GM23338 (cell line): ENCODE measurements around the gene ZXDC.

Experiments used
- CTCF ChIP-seq, 2 experiments: fragments of 200-600 bp in 1 of 2; sonication (generic) in 1 of 2; conservative IDR thresholded peaks; 2 replicates each; pipeline versions ENCODE4 v1.5.1 to v1.6.1; 2016 to 2017; ENCODE audit warnings: antibody characterized with exemption in 2 of 2, low read depth in 2 of 2, mild to moderate bottlenecking in 2 of 2, moderate library complexity in 1 of 2
- ETS1 ChIP-seq: IDR thresholded peaks from 2 replicates; pipeline ENCODE4 v1.6.1; 2016; ENCODE audit warnings: antibody characterized with exemption
- EZH2 ChIP-seq: fragments of 200-600 bp; sonication (generic); IDR thresholded peaks from one replicate; pipeline ENCODE4 v1.8.0; 2017; ENCODE audit warnings: antibody characterized with exemption, mild to moderate bottlenecking, low read depth; ENCODE audit not compliant: unreplicated experiment
- EZH2phosphoT487 ChIP-seq: fragments of 200-600 bp; sonication (generic); IDR thresholded peaks from one replicate; pipeline ENCODE4 v1.8.1; 2018; ENCODE audit warnings: antibody characterized with exemption; ENCODE audit not compliant: unreplicated experiment
- JUNB ChIP-seq: IDR thresholded peaks from one replicate; pipeline ENCODE4 v1.6.1; 2016; ENCODE audit warnings: antibody characterized with exemption; ENCODE audit not compliant: unreplicated experiment
- NANOG ChIP-seq: IDR thresholded peaks from 2 replicates; pipeline ENCODE4 v1.6.1; 2016; ENCODE audit warnings: antibody characterized with exemption, borderline replicate concordance
- POLR2AphosphoS5 ChIP-seq: IDR thresholded peaks from 2 replicates; pipeline ENCODE4 v1.6.1; 2016; ENCODE audit warnings: antibody characterized with exemption, low read depth
- REST ChIP-seq: IDR thresholded peaks from one replicate; pipeline ENCODE4 v1.6.1; 2018; ENCODE audit warnings: antibody characterized with exemption; ENCODE audit not compliant: unreplicated experiment
- STAT1 ChIP-seq: IDR thresholded peaks from one replicate; pipeline ENCODE4 v1.6.1; 2016; ENCODE audit warnings: antibody characterized with exemption; ENCODE audit not compliant: unreplicated experiment
- ZNF114 ChIP-seq: fragments of 250-450 bp; sonication (Bioruptor Pico); IDR thresholded peaks from 2 replicates; pipeline ENCODE4 v1.5.0; 2020; ENCODE audit warnings: mild to moderate bottlenecking, moderate library complexity

GRCh38 chr3:126508564-126508964 lies 32.9 kb upstream of the ZXDC start:
- TF ChIP-seq CTCF (conservative IDR thresholded peaks at IDR 0.05; ENCODE audit: low read depth in 2 of 2) (no peak), EZH2 (no peak), ZNF114 (no peak), JUNB (no peak), REST (no peak), POLR2AphosphoS5 (no peak), EZH2phosphoT487 (no peak), STAT1 (no peak), NANOG (no peak), ETS1 (no peak)
